Nephron (organoid): ENCODE results near the gene VPS35L.
A peak's percentile ranks its signal among the peaks of the same experiment; 100 is the strongest.

Source experiments
- H3K27ac Mint-ChIP-seq, 3 experiments: 2 replicates each; pipeline ENCODE4 v1.8.0; 2020; ENCODE audit warnings: mixed read lengths in 3 of 3, mild to moderate bottlenecking in 2 of 3, moderate library complexity in 1 of 3
- H3K27me3 Mint-ChIP-seq: 2 replicates; pipeline ENCODE4 v1.8.0; 2021; ENCODE audit warnings: low read depth, mild to moderate bottlenecking, moderate library complexity, mixed read lengths
- H3K36me3 Mint-ChIP-seq: 2 replicates; pipeline ENCODE4 v1.8.0; 2020; ENCODE audit warnings: low read depth, mixed read lengths
- H3K4me1 Mint-ChIP-seq: 2 replicates; pipeline ENCODE4 v1.8.0; 2020; ENCODE audit warnings: mixed read lengths
- H3K4me3 Mint-ChIP-seq, 3 experiments: 2 replicates each; pipeline ENCODE4 v1.8.0; 2020; ENCODE audit warnings: mild to moderate bottlenecking in 3 of 3, mixed read lengths in 3 of 3, moderate library complexity in 2 of 3
- H3K9me3 Mint-ChIP-seq: 2 replicates; pipeline ENCODE4 v1.8.0; 2020; ENCODE audit warnings: mixed read lengths
- CTCF ChIP-seq, 3 experiments: fragments of 200-600 bp; sonication (generic); IDR thresholded peaks; one replicate each; pipeline ENCODE4 v1.5.0; 2021; ENCODE audit warnings: antibody characterized with exemption in 3 of 3; ENCODE audit not compliant: unreplicated experiment in 3 of 3

Gene VPS35L

DNA sequence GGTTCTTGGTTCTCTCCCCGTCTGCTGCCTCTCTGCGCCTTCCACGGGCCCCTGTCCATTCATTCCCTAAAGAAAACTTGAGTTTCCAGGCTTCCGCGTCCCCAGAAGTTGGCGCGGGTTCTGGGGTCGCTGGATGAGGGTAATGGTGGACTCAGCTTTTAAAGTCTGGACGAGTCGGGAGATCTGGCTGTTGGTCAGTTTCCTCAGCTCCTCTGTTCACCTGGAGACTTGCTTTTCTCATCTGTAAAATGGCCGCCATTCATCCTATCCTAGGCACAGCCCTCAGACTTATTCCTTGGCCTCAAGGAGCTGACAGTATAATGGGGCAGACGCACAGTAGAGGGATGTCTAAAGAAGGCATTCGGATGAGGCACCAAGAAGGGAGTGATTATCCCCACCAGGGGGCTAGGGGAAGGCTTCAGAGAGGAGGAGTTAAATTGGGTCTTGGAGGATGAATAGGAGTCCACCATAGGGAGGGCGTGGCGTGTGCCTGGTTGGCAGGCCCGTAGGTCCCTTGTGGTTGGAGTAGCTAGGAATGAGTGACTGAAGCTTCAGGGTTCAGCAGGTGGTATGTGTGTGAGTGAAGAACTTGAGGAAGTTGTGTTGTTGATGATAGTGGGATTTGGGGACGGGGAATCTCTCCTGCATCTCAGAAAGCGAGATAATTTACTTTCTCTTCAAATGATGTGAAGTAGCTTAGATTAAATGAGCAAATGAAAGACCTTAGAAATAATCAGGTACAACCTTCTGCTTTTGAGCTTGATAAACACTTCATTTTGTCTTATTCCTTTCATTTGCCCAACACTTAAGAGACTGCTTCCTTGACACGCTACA lies 652 bp downstream of the VPS35L start:
- peaks cover 12% of the 10 kb centered on the region for H3K36me3 Mint-ChIP-seq
- H3K27me3 Mint-ChIP-seq = no peaks in the 10 kb centered on the region
- peak in 1 of 3 experiments; percentile 34 for TF ChIP-seq CTCF (IDR thresholded peaks at IDR 0.05; ENCODE audit: unreplicated experiment in 3 of 3)
- H3K9me3 Mint-ChIP-seq = no peaks in the 10 kb centered on the region
- peak overlapping the region; percentile 95 to 98 (median 97) for H3K27ac Mint-ChIP-seq
- peaks cover 12% of the 10 kb centered on the region for H3K4me1 Mint-ChIP-seq
- H3K4me3 Mint-ChIP-seq = peak overlapping the region; percentile 89 to 93 (median 92)

DNA sequence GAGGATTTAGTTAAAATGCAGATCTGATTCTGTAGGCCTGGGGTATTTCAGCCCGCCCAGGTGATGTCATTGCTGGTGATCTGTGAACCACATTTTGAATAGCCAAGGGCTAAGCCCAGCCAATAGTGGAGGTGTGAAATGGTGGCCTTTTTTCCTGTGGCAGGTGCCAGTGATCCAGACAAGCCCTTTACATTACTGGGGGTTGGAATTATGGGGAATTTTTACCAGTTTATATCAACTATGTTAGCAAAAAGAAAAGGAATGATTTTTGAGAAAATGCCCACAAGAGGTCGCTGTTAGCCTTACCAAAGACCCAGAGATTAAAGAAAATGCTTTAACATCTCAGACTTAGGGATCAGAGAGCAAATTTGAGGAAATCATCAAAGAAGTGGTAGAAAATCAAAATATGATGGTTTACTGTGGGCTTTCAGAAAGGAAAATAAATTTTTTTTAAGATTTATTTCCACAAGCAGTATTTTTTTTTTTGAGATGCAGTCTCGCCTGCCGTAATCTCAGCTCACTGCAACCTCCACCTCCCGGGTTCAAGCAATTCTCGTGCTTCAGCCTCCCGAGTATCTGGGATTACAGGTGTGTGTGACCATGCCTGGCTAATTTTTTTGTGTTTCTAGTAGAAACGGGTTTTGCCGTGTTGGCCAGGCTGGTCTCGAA lies 3.9 kb downstream of the VPS35L start:
- Mint-ChIP-seq H3K9me3 (peaks cover 11% of the 10 kb centered on the region), H3K27ac (peak overlapping the region in 1 of 3 experiments; percentile 51), H3K4me3 (peak overlapping the region in 2 of 3 experiments; percentile 25 to 33), H3K4me1 (peaks cover 12% of the 10 kb centered on the region), H3K36me3 (peaks cover 23% of the 10 kb centered on the region), H3K27me3 (no peaks in the 10 kb centered on the region)
- peak; percentile 64 to 72 (median 65) for TF ChIP-seq CTCF (IDR thresholded peaks at IDR 0.05; ENCODE audit: unreplicated experiment in 3 of 3)

DNA sequence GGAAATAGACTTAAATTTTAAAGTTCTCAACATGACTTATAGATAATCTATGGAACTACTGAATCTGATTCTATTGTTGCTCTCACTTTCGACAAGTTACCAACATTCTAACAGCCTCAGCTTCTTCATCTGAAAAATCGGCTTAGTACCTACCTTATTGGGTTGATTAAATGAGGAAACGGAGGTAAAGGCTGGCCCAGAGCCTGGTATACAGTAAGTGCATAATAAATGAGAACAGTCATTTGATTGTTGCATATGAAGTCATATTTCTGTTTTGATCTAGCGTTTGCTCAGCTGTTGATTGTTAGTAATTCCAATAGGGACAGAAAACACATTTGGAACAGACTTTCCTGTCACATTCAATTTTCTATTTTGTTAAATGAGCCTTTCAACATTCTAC lies 4.6 kb downstream of the VPS35L start:
- Mint-ChIP-seq H3K27me3 (no peaks in the 10 kb centered on the region), H3K9me3 (peaks cover 11% of the 10 kb centered on the region), H3K4me1 (peaks cover 9% of the 10 kb centered on the region), H3K36me3 (peaks cover 29% of the 10 kb centered on the region), H3K27ac (no peak overlapping the region), H3K4me3 (no peak overlapping the region)
- TF ChIP-seq CTCF (IDR thresholded peaks at IDR 0.05; ENCODE audit: unreplicated experiment in 3 of 3) = no peak

DNA sequence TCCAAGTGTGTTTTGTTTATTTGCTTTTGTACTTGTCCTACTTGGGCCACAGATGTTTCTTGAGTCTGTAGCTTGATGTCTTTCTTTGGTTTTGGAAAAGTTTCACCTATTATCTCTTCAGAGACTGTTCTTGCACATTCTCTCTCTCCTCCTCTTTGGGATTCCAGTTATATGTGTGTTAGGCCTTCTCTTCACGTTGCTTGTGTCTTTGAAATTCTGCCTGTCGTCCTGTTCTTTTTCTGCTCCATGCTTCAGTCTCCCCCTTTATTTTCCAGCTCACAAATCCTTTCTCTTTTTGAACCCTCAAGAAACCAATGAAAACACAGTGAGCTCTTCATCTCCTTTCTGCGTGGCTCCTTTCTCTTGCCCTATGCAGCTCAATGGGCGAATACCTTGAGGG lies 7.9 kb downstream of the VPS35L start:
- Mint-ChIP-seq H3K36me3 (peaks cover 50% of the 10 kb centered on the region), H3K27me3 (no peaks in the 10 kb centered on the region), H3K4me3 (no peak overlapping the region), H3K4me1 (no peaks in the 10 kb centered on the region), H3K9me3 (peaks cover 14% of the 10 kb centered on the region), H3K27ac (no peak overlapping the region)
- no peak for TF ChIP-seq CTCF (IDR thresholded peaks at IDR 0.05; ENCODE audit: unreplicated experiment in 3 of 3)

DNA sequence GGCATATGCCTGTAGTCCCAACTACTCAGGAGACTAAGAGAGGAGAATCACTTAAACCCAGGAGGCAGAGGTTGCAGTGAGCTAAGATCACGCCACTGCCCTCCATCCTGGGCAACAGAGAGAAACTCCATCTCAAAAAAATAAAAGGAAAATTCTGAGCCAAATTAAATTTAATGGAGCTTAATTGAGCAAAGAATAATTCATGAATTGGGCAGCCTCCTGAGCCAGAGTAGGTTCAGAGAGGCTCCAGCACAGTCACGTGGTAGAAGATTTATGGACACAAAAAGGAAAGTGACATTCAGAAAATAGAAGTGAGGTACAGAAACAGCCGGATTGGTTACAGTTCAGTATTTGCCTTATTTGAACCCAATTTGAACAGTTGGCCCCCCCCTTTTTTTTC lies 10.9 kb downstream of the VPS35L start:
- H3K36me3 Mint-ChIP-seq = peaks cover 60% of the 10 kb centered on the region

More for the DNA sequence above, 10.9 kb downstream of the VPS35L start:
- Mint-ChIP-seq H3K27me3 (no peaks in the 10 kb centered on the region), H3K4me1 (no peaks in the 10 kb centered on the region), H3K9me3 (peaks cover 14% of the 10 kb centered on the region), H3K27ac (no peak overlapping the region), H3K4me3 (no peak overlapping the region)
- TF ChIP-seq CTCF (IDR thresholded peaks at IDR 0.05; ENCODE audit: unreplicated experiment in 3 of 3) = no peak
